Neural crest cell (in vitro differentiated cells): ENCODE results near the gene HDAC9. TPM values are rescaled to one million over a fixed set of nuclear protein-coding genes. Genes with fewer than 3 reads are reported as not detected.
A peak's percentile ranks its signal among the peaks of the same experiment; 100 is the strongest.

Source experiments
- DNase-seq: peaks from one replicate; pipeline ENCODE4 v3.0.0; 2021; ENCODE audit warnings: low read depth, mixed read lengths, low spot score
- H3K27ac Mint-ChIP-seq: one replicate; pipeline ENCODE4 v1.8.0; 2021; ENCODE audit warnings: mild to moderate bottlenecking, mixed read lengths; ENCODE audit not compliant: unreplicated experiment
- H3K27me3 Mint-ChIP-seq: 2 replicates; pipeline ENCODE4 v1.8.0; 2021; ENCODE audit warnings: low read depth, mild to moderate bottlenecking, mixed read lengths
- H3K36me3 Mint-ChIP-seq: 2 replicates; pipeline ENCODE4 v1.8.0; 2021; ENCODE audit warnings: low read depth, mild to moderate bottlenecking, mixed read lengths
- H3K4me1 Mint-ChIP-seq: 2 replicates; pipeline ENCODE4 v1.8.0; 2021; ENCODE audit warnings: mixed read lengths
- H3K4me3 Mint-ChIP-seq: one replicate; pipeline ENCODE4 v1.8.0; 2021; ENCODE audit warnings: mild to moderate bottlenecking, mixed read lengths
- H3K9me3 Mint-ChIP-seq: 2 replicates; pipeline ENCODE4 v1.8.0; 2021; ENCODE audit warnings: mixed read lengths
- CTCF ChIP-seq: fragments of 200-600 bp; sonication (generic); conservative IDR thresholded peaks from 2 replicates; pipeline ENCODE4 v1.5.0; 2021; ENCODE audit warnings: antibody characterized with exemption, mild to moderate bottlenecking
- total RNA-seq: library from RNA; stranded (reverse); gene quantifications from 2 replicates; pipeline ENCODE4 v1.2.1, GENCODE V29; 2021

Gene HDAC9
- total RNA-seq, 1 donor from 2014 or later, result 32.3 TPM

DNA sequence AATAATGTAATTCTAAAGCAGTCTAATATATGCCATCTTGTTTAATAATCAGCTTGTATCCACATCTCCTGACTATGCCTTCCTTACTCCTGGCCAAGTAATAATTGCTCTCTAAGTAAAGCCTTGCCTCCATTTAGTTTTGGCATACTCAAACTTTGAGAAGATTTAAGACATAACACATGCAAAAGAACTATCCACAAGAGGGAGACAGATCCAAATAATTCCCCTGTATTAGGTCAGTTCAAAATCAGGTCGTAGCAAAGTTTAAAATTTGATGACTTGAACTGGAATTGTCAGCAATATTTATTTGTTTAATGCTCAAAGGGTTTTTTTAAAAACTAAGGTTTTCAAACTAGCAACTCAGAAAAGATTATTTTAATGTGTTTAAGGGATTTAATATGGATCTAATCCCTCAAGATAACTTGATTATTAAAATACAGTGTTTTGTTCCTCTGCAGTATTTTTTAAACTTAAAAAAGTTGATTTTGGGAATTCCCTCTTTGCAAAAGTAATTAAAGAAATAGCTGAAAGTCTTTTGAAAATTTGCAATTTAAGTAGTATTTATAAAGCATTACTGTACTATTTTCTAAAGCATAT lies 95.3 kb downstream of the HDAC9 start:
- Mint-ChIP-seq H3K36me3 (peaks cover 5% of the 10 kb centered on the region), H3K27me3 (no peaks in the 10 kb centered on the region), H3K4me1 (peaks cover 8% of the 10 kb centered on the region), H3K4me3 (no peak overlapping the region), H3K9me3 (no peaks in the 10 kb centered on the region), H3K27ac (no peak overlapping the region)
- TF ChIP-seq CTCF, result peak; percentile 77
- no peak for DNase-seq

DNA sequence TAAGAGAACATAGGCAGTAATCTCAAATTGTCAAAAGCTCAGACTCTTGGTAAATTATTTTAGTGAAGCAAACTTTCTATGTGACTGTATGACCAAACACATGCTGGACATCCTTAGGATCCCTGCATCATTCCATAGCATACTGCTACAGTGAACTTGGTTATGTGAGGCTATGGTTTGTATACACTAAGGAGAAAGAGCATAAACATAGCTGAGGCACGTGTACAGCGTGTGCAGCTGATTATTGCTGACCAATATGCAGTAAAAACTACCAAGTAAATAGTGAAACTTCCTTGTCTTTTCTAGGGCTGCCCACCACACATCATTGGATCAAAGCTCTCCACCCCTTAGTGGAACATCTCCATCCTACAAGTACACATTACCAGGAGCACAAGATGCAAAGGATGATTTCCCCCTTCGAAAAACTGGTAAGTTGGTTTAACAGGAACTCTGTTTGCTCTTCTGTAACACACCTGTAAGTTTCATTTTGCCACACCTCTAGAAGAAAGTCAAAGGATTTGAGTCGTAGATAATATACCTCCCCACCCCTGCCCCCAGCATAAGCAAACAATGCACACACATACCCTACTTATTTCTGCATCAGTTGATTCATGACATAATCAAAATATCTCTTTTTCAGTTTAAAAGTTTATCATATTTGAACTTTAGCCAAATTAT lies 98.2 kb downstream of the HDAC9 start:
- no peaks in the 10 kb centered on the region for H3K27me3 Mint-ChIP-seq
- H3K36me3 Mint-ChIP-seq, result peaks cover 9% of the 10 kb centered on the region
- H3K4me1 Mint-ChIP-seq, result peaks cover 20% of the 10 kb centered on the region
- no peak for DNase-seq
- H3K27ac Mint-ChIP-seq, result no peak overlapping the region
- no peak for TF ChIP-seq CTCF
- no peak overlapping the region for H3K4me3 Mint-ChIP-seq
- no peaks in the 10 kb centered on the region for H3K9me3 Mint-ChIP-seq

DNA sequence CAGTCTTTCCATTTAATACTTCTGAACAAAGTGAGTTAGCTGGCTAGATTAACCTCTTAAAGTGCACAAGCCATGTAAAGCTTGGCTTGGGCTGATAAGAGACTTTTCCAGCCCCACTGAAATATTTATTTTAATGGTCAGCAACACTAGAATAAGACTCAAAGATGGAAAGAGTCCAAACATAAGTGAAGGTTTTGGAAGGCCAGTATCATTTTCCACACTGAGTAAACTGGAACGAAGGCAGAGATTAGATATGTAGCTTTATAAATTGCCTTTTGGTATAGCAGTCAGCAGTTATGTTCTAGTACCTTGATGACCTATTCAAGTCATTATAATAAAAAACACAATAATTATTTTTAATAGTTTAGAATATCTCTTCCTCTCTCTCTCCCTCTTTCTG lies 102.2 kb downstream of the HDAC9 start:
- H3K4me1 Mint-ChIP-seq, result peaks cover 17% of the 10 kb centered on the region
- H3K27me3 Mint-ChIP-seq, result no peaks in the 10 kb centered on the region
- no peak for TF ChIP-seq CTCF
- H3K27ac Mint-ChIP-seq, result no peak overlapping the region
- no peak for DNase-seq
- no peak overlapping the region for H3K4me3 Mint-ChIP-seq
- peaks cover 19% of the 10 kb centered on the region for H3K9me3 Mint-ChIP-seq
- H3K36me3 Mint-ChIP-seq, result peaks cover 42% of the 10 kb centered on the region

GRCh38 chr7:18607025-18607424 lies 111.5 kb downstream of the HDAC9 start:
- TF ChIP-seq CTCF, result no peak
- H3K4me3 Mint-ChIP-seq, result no peak overlapping the region
- no peaks in the 10 kb centered on the region for H3K27me3 Mint-ChIP-seq
- peaks cover 42% of the 10 kb centered on the region for H3K36me3 Mint-ChIP-seq
- peaks cover 16% of the 10 kb centered on the region for H3K9me3 Mint-ChIP-seq
- no peak for DNase-seq
- no peak overlapping the region for H3K27ac Mint-ChIP-seq
- no peaks in the 10 kb centered on the region for H3K4me1 Mint-ChIP-seq

GRCh38 chr7:18610331-18610948 lies 114.9 kb downstream of the HDAC9 start:
- no peaks in the 10 kb centered on the region for H3K4me1 Mint-ChIP-seq
- H3K9me3 Mint-ChIP-seq, result peaks cover 2% of the 10 kb centered on the region
- no peak overlapping the region for H3K27ac Mint-ChIP-seq
- peaks cover 18% of the 10 kb centered on the region for H3K36me3 Mint-ChIP-seq
- DNase-seq, result peak; percentile 36
- TF ChIP-seq CTCF, result peak; percentile 67
- no peaks in the 10 kb centered on the region for H3K27me3 Mint-ChIP-seq
- H3K4me3 Mint-ChIP-seq, result no peak overlapping the region
